ENCODE measurements around the gene CACNB2.

- TF ChIP-seq TAF1 (IDR thresholded peaks at IDR 0.05; ENCODE audit: low read depth, low read length) = no peak
- TF ChIP-seq POLR2A (IDR thresholded peaks at IDR 0.05; ENCODE audit: low read depth, low read length) = no peak
- TF ChIP-seq POLR2AphosphoS5 (IDR thresholded peaks at IDR 0.05; ENCODE audit: low read depth, low read length) = no peak
- no peak for TF ChIP-seq PAX5 (IDR thresholded peaks at IDR 0.05; ENCODE audit: insufficient read depth, low read length, severe bottlenecking)
Measured at GRCh38 chr10:18306031-18306430, 165.8 kb downstream of the CACNB2 start.
